Right ventricle myocardium superior (tissue), 1 donor: ENCODE results near the gene HEYL. TPM values are rescaled to one million over a fixed set of nuclear protein-coding genes. Genes with fewer than 3 reads are reported as not detected.

ENCODE experiments used
- ATAC-seq: fragments of 200-7000 bp; cut with Tn5 transposase; one replicate; pipeline ENCODE4 v1.9.1; 2020; ENCODE audit warnings: mild to moderate bottlenecking; ENCODE audit not compliant: poor library complexity
- DNase-seq: peaks from one replicate; pipeline ENCODE4 v3.0.0-alpha.2; 2020
- intact Hi-C: fragments of 100-400 bp; cut with DNase I; formaldehyde crosslinking; loops from one replicate; pipeline ENCODE4 v1.11.2; 2022
- long read RNA-seq: library from polyadenylated mRNA; unstranded; transcript quantifications from one replicate; pipeline ENCODE4 v2.0.0, GENCODE V29; 2021
- total RNA-seq: library from RNA; stranded (reverse); fragmentation: NEBNext Ultra II Directional; extraction: Animal tissue kit (Norgen Biotek cat#: 25700); gene quantifications from one replicate; pipeline ENCODE4 v1.2.1, GENCODE V29; 2021
- donor health status: DM: no; HTN: yes; CAD: no; lungs with severe emphysema.

The HEYL gene
- total RNA-seq = 16.9 TPM
- long read RNA-seq, transcript HEYL-201 (5 exons, 3,661 nt) = major isoform, 30 of 72 reads
- long read RNA-seq, partial matches to known transcripts = 3 of 72 reads
- long read RNA-seq, other reads (novel, unspliced or antisense) = 39 of 72 reads

DNA sequence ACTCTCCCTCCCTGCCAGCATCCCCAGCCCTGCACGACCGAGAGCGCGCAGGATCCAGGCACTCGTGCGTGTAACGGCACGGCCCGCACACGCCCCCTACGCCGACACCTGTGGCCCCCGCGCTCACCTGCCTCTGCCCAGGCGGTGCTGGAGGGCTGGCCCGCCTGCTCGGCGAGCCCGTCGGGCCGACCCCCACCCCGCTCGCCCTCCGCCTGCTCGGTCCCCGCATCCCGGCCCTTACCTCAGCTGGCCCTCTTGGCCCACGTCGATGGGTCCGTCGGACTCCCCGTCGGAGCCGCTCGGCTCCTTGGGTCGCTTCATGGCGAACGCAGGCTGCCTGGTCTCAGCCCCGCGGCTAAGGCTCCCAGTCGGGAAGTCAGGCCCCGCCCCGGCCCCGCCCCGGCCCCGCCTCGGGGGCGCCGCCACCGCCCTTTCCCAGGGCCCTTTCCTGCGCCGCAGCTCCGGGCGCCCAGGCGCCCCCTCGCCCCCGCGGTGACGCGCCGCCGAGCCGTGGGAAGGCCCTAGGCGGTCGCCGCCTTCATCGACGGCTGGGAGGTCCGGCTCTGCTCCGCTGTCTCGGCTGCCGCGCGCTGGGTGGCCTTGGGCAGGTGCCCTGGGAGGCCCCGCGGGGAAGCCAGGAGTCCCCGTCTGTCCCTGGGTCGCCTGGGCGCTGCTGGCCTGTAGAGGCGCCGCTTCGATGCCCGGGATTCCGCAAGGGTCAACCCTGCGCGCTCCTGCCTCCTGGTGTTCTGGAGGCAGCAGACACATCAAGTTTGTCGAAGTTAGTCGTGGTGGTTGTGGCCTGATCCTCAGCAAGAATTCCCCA, at the start of gene HEYL:
Gene HEYL (minus strand): TSS at position 339 of the 826 bp plus-strand sequence. CDS start 18 bp downstream, at position 321.
- intact Hi-C loops = no loop called here
- DNase-seq (peak; percentile 89), ATAC-seq (peak; percentile 92)

DNA sequence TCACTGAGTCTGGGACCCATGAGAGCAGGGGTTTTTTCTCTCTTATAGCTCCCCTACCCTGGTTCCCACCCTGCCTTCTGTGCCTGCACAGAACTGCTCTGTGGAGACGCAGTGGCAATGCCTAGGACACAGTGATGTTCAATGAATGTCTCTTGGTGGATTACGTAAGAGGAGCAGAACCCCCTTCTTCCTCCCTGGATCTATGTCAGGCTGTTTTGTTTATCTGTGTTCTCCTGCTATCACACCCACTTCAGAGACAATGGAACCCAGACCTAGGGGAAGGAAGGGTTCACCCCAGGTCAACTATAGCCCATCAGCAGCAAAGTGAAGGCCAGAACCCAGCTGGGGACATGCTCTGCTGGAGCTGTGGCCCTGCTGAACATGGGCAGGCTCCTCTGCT, 49.8 kb upstream of the HEYL start:
- ATAC-seq = peak; percentile 23

DNA sequence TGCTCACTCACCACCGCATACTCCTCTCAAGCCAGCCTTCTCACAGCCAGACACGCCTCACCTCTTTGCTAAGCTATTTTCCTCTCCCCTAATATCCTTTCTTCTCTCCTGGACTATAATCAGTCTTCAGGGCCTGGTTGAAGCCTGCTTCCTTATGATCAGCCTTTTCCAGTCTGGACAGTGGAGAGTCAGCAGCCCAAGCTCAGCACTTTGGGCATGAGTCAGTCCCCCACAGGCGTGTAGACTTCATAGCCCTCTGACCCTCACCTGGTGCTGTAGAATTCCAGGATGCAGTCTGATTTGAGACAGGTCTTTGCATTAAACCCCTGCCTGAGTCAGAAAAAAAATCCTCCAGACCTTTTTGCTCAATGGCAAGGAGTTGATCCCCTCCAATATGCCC, 49.3 kb upstream of the HEYL start:
- intact Hi-C loops = no loop called here
- no peak for ATAC-seq
- DNase-seq = no peak

More for the DNA sequence above, 49.8 kb upstream of the HEYL start:
- intact Hi-C loops = no loop called here
- DNase-seq = no peak

DNA sequence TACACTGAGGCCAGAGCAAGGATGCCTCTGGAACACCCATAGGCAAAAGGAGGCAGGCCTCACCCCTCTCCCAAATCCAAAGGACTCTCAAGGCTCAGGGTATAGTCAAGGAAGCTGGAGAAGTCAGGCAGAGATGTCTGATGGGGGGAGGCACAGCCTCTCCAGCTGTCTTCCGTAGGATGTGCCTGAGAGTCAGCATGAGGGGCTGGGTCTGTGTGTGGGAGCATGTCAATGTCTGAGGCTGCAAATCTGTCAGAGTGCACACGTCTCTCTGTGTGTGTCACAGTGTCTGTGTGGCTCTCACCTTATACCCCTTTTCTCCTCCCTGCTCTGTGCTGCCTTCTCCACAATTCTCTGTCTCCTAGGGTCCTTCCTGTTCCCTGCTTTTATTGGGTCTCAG, 47.8 kb upstream of the HEYL start:
- intact Hi-C loops = no loop called here
- no peak for DNase-seq
- no peak for ATAC-seq

DNA sequence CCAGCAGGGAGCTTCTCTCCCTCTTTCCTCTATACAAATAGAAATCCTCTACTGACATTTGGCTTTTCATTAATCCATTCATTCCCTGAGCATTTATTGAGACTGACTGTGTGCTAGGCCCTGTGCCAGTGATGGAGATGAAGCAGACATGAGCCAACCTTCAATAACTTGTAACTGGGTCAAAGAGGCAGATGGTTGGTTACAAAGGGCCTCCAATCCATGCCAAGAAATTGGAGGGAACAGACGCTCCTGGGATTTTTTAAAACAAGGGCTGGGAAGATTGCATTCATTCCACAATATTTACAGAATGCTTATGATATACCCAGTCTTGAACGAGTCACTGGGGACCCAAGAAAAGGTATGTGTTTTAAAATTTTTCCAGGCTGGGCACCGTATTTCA, 45.6 kb upstream of the HEYL start:
- intact Hi-C loops = no loop called here
- no peak for DNase-seq

DNA sequence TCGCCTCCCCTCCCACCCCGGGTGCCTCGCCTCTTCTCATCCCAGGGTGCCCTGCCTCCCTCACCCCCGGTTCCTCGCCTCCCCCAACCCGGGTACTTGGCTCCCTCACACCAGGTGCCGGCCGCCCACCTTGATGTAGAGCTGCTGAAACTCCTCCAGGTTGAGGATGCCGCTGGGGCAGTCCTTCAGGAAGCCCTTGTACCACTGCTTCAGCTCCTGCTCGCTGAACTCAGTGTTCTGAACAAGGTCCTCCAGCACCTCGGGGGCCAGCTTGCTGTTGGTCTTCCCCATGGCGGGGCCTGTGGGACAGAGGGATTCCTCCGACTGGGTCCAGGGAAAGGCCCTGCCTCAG, 44.8 kb upstream of the HEYL start:
- DNase-seq = no peak
- ATAC-seq = no peak
- intact Hi-C loops = no loop called here

More for the DNA sequence above, 45.6 kb upstream of the HEYL start:
- ATAC-seq = no peak

DNA sequence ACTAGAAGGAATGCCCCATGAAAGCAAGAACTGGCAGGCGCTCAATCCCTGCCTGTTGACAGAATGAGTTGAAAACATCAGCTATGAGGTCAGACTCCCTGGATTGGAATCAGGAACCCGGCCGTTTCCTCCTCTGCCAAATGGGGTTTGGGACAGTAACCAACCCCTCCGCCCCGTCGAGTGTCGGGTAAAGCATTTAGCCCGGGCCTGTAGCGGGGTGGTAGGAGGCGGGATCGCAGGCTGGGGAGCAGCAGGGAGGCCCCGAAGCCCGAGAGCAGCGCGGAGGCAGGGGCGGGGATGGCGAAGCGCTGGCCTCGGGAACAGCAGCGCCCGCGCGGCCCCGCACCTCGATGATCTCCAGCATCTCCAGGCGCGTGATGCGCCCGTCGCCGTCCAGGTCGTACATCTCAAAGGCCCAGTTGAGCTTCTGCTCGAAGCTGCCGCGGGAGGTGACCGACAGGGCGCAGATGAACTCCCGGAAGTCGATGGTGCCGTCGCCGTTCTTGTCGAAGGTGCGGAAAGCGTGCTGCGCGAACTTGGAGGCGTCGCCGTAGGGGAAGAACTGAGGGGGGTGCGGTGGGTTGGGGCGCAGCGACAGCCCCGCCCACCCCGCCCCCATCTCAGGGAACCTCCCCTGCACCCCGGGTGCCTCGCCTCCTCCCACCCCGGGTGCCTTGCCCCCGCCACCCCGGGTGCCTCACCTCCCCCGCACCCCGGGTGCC, 44.3 kb upstream of the HEYL start:
- intact Hi-C loops = no loop called here
- ATAC-seq (peak; percentile 44), DNase-seq (peak; percentile 66)

DNA sequence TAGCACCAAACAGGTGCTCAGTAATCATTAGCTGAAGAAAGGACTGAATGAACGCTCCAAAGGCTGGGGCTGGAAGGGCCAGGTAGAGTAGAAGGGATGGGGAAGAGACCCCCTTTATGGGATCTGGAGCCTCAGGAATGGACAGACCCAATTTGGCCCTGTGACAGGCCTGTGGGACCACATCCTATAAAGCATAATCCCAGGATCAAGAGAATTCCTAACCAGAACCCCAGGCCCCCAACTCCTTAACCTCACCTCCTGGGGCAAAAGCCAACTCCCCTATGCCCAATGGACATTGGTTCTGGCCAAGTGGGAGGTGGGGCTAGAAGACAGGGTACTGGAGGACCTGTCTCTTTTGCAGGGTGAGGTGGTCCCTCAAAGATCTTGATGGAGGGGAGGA, 42.6 kb upstream of the HEYL start:
- DNase-seq (no peak), ATAC-seq (no peak)
- intact Hi-C loops = no loop called here

DNA sequence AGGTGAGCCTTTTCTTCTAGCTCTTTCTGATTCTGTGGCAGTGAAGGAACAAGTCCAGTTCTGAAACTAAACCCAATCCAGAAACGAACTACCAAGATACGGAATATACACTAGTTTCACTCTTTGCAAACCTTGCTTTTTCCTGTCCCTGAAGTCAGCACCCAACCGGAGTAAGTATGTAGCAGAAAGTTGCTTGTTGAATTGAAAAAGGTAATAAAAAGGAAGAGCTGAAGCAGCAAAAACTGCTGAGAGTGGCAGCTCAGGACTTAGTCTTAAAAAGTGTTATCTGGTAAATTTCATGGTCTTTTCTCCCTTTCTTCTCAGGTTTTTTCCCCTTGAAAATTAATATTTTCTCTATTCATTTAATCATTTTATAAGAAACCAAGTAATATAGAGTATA, 41.9 kb upstream of the HEYL start:
- DNase-seq = no peak
- ATAC-seq = no peak
- intact Hi-C loops = no loop called here

DNA sequence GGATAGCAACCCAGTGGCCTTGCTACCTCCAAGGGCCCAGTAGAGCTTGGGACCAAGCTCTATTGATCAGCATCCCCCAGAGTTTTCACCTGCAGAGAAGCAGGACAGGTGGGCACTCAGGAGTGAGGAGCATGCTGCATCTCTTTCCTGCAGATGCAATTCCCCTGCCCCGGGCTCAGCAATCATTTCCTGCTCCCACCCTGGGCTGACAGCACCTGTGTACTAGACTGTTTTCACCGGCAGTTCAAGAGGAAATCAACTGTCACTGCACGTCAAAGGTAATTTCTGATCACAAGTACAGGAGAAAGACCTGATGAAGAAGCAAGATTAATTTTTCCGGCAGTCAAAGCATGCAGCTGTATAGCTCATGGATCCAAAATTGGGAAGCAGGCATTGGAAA, 41.3 kb upstream of the HEYL start:
- ATAC-seq = no peak
- intact Hi-C loops = no loop called here
- DNase-seq = no peak

DNA sequence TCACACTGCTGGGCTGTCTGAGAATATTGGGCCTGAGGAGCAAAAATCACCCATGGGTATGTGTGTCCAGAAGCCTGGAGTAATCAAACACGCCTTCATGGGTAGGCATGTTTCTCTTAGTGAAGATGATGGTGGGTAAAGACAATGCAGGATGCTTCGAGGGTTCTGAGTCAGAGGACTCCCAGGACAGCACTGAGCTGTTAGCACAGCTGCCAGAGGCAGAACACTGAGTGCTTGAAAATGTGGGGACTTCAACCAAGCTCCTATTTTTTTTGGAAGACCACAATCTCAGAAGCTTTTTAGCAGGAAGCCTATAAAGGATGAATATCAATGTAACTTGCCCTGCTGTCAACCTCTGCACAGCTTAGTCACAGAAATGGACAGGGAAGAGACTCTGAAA, 40.4 kb upstream of the HEYL start:
- intact Hi-C loops = no loop called here
- DNase-seq (no peak), ATAC-seq (no peak)

DNA sequence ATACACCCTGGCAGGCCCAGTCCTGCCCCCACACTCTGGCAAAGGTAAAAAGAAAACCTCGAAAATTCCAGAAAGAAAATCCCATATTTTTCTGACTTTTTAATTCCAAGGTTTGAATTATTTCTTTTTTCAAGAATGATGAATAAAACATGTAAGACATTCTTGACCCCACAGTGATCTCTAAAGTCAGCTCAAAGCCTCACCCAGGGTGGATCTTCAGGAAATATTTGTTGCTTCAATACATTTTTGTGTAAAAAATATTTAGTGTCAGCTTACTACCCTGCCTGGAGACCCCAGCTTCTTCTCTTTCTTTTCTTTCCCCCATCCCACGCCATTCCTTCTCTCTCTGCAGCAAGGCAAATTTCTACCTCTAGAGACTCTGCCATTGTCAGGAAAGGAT, 39.4 kb upstream of the HEYL start:
- no peak for ATAC-seq
- DNase-seq = no peak
- intact Hi-C loops = no loop called here

DNA sequence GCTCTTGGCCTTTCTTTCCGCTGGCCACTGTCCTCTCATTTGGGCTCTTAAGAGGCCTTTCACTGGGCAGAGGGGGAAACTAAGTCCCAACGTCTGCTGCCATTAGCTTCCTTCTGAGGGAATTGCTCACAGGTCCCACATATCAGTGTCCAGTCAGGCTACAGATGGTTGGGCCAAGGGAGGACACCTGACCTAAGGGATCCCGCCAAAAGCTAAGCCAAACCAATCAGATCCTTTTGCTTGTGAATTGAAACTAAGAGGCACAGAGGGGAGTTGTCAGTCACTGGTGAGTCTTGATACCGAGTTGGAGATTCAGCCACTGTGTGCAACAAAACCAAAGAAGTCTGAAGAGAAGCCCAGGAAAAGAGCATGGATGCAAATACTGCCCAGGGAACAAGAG, 38.2 kb upstream of the HEYL start:
- DNase-seq (no peak), ATAC-seq (no peak)
- intact Hi-C loops = no loop called here

DNA sequence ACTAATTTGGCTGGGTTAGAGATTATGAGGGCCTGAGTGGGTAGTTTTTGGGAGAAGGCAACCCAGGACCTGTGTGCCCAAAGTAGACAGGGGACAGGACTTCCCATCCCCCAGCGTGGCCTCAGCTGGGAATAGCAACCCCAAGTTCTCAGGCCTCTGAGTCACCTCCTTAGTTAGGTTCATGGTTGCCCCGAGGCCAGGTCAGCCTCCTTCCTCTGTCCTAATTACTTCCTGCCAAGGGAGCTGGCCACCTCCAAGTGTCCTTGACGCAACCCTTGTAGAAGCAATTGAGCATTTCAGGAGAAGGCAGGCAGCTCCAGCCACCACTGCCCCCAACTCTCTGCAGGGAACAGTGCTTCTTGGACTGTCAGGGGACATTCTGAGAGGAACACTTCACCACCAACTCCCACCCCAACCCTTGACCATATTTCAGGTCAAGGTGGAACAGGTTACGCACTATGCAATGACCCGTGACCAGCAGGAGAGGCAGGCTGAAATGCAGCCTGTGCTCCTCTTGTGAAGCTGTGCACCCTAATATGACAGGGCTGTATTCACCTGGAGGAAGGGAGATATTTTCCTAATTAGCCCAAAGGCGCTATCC, 37.6 kb upstream of the HEYL start:
- intact Hi-C loops = no loop called here
- ATAC-seq = no peak

DNA sequence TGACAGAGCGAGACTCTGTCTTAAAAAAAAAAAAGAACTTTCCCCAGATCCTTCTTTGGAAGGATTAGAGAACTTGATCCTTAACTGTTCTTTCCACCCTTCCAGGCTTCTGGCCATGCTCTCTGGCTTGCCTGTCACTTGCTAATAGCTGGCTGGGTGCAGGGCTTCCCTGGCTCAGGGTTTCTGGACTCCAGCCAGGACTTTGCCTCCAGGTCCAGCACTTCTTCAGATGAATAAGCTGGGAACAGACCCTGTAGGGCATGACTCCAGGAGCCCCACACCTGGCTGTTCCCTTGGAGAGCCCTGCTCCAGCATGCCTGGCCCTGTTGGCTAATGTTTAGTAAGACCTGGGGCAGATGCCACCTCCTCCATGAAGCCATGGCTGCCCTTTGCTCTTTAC, 35.8 kb upstream of the HEYL start:
- intact Hi-C loops = no loop called here
- ATAC-seq (no peak), DNase-seq (no peak)

More for the DNA sequence above, 37.6 kb upstream of the HEYL start:
- DNase-seq = no peak

DNA sequence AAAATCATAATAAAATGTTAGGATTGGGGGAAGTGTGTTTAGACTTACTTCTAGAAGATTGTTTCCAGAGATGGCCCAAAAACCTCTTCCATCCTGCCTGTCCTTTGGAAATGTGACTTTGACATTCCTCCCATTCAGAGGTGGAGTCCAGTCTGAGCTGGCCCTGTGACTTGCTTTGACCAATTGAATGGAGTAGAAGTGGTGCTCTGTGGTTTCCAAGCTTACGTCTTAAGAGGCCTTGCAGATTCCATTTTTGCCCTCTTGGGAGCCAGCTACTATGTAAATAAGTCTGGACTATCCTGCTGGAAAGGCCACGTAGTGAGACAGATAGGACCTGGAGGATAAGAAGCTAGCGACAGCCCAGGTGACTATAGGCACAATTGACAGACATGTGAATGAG, 33.8 kb upstream of the HEYL start:
- intact Hi-C loops = no loop called here
- ATAC-seq = no peak
- DNase-seq = no peak

DNA sequence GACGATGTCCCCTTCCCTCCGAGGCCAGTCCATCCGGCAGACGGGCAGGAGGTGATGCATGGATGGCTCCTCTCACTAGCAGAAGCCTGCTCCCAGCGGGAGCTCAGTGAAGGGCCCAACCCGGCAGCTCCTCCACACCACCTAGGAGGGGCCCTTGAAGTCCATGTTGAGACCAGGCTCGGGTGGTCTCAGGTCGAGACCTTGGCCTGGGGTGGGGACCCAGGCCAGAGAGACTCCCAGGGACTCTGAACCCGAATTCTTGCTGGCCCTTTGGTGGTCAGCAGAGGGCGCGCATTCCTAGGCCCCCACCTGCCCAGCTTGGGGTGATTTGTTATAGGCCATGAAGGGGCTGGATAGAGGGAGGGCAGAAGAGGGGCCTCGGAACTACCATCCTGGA, 33.1 kb upstream of the HEYL start:
- intact Hi-C loops = no loop called here
- peak; percentile 28 for ATAC-seq
- no peak for DNase-seq

DNA sequence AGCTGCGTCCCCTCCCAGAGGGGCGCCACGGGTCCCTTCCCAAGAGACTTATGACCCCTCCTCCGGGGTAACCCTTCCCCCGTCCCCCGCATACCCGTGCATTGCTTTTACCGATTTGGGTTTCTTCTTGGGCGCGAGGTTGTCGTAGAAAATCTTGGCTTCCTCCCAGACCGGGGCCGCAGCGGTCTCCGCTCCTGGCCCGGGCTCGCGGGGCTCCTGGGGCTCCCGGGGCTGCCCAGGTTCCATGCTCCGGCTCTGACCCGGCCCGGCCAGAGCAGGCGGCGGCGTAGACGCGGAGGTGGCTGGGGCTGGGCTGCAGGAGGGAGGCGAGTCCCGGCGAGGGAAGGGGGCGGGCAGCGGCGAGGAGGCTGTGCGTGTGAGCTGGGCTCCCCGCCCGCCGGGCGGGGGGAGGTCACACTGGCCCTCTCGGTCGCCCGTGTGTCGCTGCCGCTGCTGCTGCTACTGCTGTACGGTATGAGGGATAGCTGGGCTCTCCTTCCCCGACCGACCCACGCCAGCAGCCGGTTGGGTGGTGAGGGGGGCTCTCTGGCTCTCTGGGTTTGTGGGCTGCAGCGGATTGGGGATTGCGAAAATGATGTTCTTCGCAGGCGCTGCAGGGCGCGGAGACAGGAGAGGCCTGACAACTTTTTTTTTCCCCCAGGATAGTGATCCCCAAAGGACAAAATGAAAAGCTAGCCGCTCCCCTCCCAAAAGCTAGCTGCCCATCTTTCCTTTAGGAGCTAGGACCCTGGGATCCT, 32.5 kb upstream of the HEYL start, which contains the start of gene NT5C1A:
Gene NT5C1A (minus strand): TSS at position 315 of the 758 bp plus-strand sequence. CDS start 69 bp downstream, at position 246.
- intact Hi-C loops = no loop called here
- DNase-seq (peak; percentile 80), ATAC-seq (peak; percentile 88)

DNA sequence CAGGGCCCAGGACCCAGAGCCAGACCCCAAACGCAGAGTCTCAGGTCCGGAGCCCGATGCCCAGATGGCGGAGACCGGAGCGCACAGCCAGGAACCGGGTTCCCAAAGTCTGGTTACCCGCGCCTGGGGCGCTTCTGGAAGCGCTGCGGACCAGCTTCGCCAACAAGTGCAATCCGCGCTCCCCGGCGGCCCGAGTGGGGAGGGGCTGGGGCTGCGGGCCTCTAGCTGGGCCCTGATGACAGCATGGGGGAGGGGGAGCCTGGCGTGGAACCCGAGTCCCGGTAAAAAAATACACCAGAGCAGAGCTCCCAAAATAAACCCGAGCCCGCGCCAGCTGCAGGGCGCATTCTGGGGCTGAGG, 32.0 kb upstream of the HEYL start:
- ATAC-seq = peak; percentile 89
- intact Hi-C loops = no loop called here
- peak; percentile 89 for DNase-seq
